Lower lobe of right lung (tissue), 2 donors: ENCODE results near the gene PCDHA10. TPM values are rescaled to one million over a fixed set of nuclear protein-coding genes. Genes with fewer than 3 reads are reported as not detected.
"Not testable (repeated sequence)": the region's sequence is repeated elsewhere in the genome, so short reads cannot be mapped to it uniquely, and the experiment has no call there.

ENCODE experiments used
- ATAC-seq, 2 donors: fragments of 200-7000 bp; cut with Tn5 transposase; one replicate each; pipeline ENCODE4 v1.9.1; 2020 to 2022; ENCODE audit warnings: mild to moderate bottlenecking in 2 of 2, moderate library complexity in 2 of 2
- DNase-seq: peaks from one replicate; pipeline ENCODE4 v3.0.0-alpha.2; 2020
- H3K27ac ChIP-seq: fragments of 200-600 bp; one replicate; pipeline ENCODE4 v1.8.0; 2022
- H3K27me3 ChIP-seq: fragments of 200-600 bp; one replicate; pipeline ENCODE4 v1.8.0; 2022; ENCODE audit warnings: low read depth
- H3K36me3 ChIP-seq: fragments of 200-600 bp; one replicate; pipeline ENCODE4 v1.8.0; 2022; ENCODE audit warnings: mild to moderate bottlenecking
- H3K4me1 ChIP-seq: fragments of 200-600 bp; one replicate; pipeline ENCODE4 v1.8.0; 2022
- H3K4me3 ChIP-seq: fragments of 200-600 bp; one replicate; pipeline ENCODE4 v1.8.0; 2022; ENCODE audit warnings: mild to moderate bottlenecking
- H3K9me3 ChIP-seq: fragments of 200-600 bp; one replicate; pipeline ENCODE4 v1.8.0; 2022
- CTCF ChIP-seq: fragments of 200-600 bp; IDR thresholded peaks from one replicate; pipeline ENCODE4 v1.8.0; 2022; ENCODE audit warnings: antibody characterized with exemption, mild to moderate bottlenecking
- intact Hi-C: fragments of 100-400 bp; cut with DNase I; formaldehyde crosslinking; loops from one replicate; pipeline ENCODE4 v1.11.0; 2022
- total RNA-seq: library from RNA; stranded (reverse); fragmentation: NEBNext Ultra II Directional; extraction: Animal tissue kit (Norgen Biotek cat#: 25700); gene quantifications from one replicate; pipeline ENCODE4 v1.2.1, GENCODE V29; 2021
- donor health status: DM: no; HTN: yes; CAD: no; lungs with severe emphysema.

PCDHA10 gene
- total RNA-seq, 1 donor from 2014 or later = 1.5 TPM

GRCh38 chr5:140849831-140850634 is 5.7 kb upstream of the PCDHA10 start:
- H3K36me3 ChIP-seq, intact Hi-C loops, H3K4me1 ChIP-seq, H3K27ac ChIP-seq, ATAC-seq, DNase-seq, H3K4me3 ChIP-seq, H3K9me3 ChIP-seq: not testable (repeated sequence)
- H3K27me3 ChIP-seq = peaks cover 22% of the 10 kb centered on the region

GRCh38 chr5:140857177-140857986 is 1.7 kb downstream of the PCDHA10 start:
- H3K9me3 ChIP-seq = peaks cover 3% of the 10 kb centered on the region
- no peak overlapping the region for H3K4me3 ChIP-seq
- no peak overlapping the region for H3K27ac ChIP-seq
- H3K27me3 ChIP-seq = no peaks in the 10 kb centered on the region
- H3K36me3 ChIP-seq = no peaks in the 10 kb centered on the region
- TF ChIP-seq CTCF = no peak
- H3K4me1 ChIP-seq = no peaks in the 10 kb centered on the region
- ATAC-seq (peak in 1 of 2 donors; percentile 51), DNase-seq (no peak)
- intact Hi-C loops = no loop called here

- H3K27me3 ChIP-seq = no peaks in the 10 kb centered on the region
- no peak overlapping the region for H3K27ac ChIP-seq
- H3K4me3 ChIP-seq = no peak overlapping the region
- ATAC-seq = no peak
- DNase-seq = no peak
- TF ChIP-seq CTCF = no peak
- H3K36me3 ChIP-seq = no peaks in the 10 kb centered on the region
- H3K9me3 ChIP-seq = peaks cover 7% of the 10 kb centered on the region
- H3K4me1 ChIP-seq = no peaks in the 10 kb centered on the region
- intact Hi-C loops = no loop called here
Observed at GRCh38 chr5:140857987-140858240, 2.2 kb downstream of the PCDHA10 start.

- Histone ChIP-seq H3K9me3 (peaks cover 11% of the 10 kb centered on the region), H3K27me3 (no peaks in the 10 kb centered on the region), H3K27ac (no peak overlapping the region), H3K36me3 (no peaks in the 10 kb centered on the region), H3K4me3 (no peak overlapping the region), H3K4me1 (no peaks in the 10 kb centered on the region)
- DNase-seq (no peak), ATAC-seq (no peak)
- intact Hi-C loops = no loop called here
- no peak for TF ChIP-seq CTCF
Observed at GRCh38 chr5:140862441-140863295, 7.0 kb downstream of the PCDHA10 start.

- H3K27ac ChIP-seq = no peak within 1 kb of the TSS
- H3K9me3 ChIP-seq = peaks cover 20% of the 10 kb centered on the region
- intact Hi-C loops = no loop called here
- no peaks in the 10 kb centered on the region for H3K27me3 ChIP-seq
- DNase-seq (no peak), ATAC-seq (peak; percentile 67 to 76)
- no peaks in the 10 kb centered on the region for H3K36me3 ChIP-seq
- peak; percentile 20 for TF ChIP-seq CTCF
- H3K4me3 ChIP-seq = peak within 1 kb of the TSS; percentile 30
- no peaks in the 10 kb centered on the region for H3K4me1 ChIP-seq
Observed at GRCh38 chr5:140868721-140869554, 13.2 kb downstream of the PCDHA10 start, which contains the start of gene PCDHA11. TSS of gene PCDHA11 (plus strand) at chr5:140868957. CDS start at chr5:140869104, 147 bp downstream.
